Measurements from ENCODE around the gene SPATA18. TPM values are rescaled to one million over a fixed set of nuclear protein-coding genes. Genes with fewer than 3 reads are reported as not detected.
A peak's percentile ranks its signal among the peaks of the same experiment; 100 is the strongest.
"Not testable (repeated sequence)": the region's sequence is repeated elsewhere in the genome, so short reads cannot be mapped to it uniquely, and the experiment has no call there.

Gene SPATA18
- polyA plus RNA-seq, 10 donors: 1.6 to 2.8 (median 2.3) TPM

- peak; percentile 60 to 88 (median 79) for DNase-seq
Observed at GRCh38 chr4:52051615-52052474, 741 bp downstream of the SPATA18 start.

DNA sequence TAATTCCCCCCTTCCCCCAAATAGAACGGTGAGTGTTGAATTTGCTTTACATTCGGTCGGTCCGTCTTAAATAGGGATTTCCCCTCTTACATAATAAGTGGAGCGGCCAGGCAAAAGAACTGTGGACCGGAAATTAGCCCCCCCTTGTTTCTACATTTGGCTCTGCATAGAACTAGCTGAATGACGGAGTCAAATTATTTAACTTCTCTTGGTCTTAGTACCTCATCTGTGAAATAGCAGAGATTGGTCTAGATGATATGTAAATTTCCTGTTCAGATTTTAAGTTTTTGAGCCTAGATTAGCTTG is 1.3 kb downstream of the SPATA18 start:
- no peak for DNase-seq

DNA sequence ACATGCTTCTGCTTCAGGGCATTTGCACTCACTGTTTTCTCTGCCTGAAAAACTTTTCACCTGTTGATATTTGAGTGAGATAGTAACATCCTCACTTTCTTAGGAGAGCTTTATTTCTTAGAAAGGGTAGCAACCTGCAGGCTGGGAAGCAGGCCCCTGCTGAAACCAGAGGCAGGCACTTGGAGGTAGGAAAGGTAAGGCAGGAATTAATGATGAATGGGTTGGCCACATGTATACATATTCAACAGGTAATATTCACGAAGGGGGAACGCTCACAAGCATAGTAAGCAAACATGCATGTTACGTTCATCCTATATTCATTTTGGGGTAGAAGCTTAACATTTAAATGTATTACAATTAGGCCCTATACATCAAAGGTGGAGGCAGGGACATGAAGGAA is 3.1 kb downstream of the SPATA18 start:
- no peak for DNase-seq

GRCh38 chr4:52057196-52057595 is 6.1 kb downstream of the SPATA18 start:
- DNase-seq: no peak

DNA sequence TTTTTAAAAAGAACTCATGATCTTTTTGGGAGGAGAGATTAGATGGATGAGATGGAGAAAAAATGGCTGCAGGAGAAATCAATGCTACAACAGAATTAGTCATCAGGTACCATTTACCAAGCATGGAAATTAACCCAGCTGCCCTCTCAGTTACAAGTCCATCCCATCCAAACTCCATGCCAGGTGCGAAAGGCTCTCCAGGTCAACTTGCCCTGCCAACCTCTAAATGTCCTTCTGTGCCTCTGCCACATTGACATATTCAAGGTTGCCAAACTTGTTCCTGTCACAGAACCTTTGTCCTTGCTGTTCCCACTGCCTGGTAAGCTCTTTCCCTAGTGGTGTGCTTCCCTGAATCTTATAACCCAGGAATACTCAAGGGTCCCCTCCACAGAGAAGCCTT is 7.2 kb downstream of the SPATA18 start:
- DNase-seq: no peak

DNA sequence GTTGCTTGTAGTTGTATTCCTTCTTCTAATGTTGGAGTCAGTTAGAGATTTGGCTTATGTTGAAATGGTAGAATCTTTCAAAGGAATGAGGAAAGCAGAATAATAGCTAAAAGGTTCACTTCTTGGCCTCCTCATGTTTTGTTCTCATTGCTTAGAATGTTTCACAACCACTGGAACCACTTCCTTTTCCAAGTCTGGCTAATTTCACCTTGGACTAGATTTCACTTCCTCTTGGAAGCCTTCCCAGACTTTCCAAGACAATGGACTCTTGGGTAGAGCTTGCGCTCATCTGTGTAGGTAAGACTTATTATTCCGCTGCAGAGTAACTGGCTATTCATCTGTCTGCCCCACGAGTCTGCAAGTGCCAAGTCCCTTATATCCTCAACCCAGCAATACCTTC is 8.3 kb downstream of the SPATA18 start:
- DNase-seq: peak; percentile 41 to 78 (median 62)

DNA sequence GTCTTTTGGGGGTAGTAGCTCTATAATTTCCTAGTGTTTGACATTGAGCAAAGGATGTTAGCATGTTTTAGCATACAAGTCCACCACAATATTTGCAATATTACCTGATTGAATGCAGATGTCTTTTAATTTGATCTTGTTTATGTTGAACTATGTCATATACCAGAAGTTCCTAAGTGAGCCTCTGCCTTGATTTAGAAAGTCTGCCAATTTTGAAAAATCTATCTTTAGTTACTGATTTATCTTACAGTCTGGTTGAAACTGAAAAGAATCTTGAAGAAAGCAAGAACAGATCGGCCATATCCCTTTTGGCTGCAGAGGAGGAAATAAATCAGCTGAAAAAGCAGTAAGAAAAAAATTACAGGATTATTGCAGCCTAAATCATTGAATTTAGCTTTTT is 18.5 kb downstream of the SPATA18 start:
- DNase-seq: peak in 1 of 3 donors; percentile 48

- DNase-seq: no peak
Observed at GRCh38 chr4:52071791-52072546, 20.9 kb downstream of the SPATA18 start.

DNA sequence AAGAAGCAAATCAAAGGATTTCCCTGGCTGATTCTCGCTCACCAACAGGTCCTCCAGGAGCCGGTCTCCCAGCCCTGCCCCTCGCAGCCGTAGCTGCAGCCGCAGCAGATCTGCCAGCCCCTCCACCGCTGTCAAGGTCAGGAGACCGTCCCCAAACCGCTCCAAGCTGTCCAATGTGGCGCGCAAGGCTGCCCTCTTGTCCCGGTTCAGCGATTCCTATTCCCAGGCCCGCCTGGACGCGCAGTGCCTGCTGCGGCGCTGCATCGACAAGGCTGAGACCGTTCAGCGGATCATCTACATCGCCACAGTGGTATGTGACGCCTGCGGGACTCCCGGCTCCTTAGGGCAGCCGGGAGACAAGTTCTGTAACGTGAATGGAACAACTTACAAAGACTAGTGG is 25.6 kb downstream of the SPATA18 start:
- DNase-seq: peak in 1 of 3 donors; percentile 62

GRCh38 chr4:52079659-52080058 is 28.6 kb downstream of the SPATA18 start:
- no peak for DNase-seq

GRCh38 chr4:52081216-52081615 is 30.1 kb downstream of the SPATA18 start:
- DNase-seq: no peak

- DNase-seq: not testable (repeated sequence)
Observed at GRCh38 chr4:52086425-52086824, 35.3 kb downstream of the SPATA18 start.

DNA sequence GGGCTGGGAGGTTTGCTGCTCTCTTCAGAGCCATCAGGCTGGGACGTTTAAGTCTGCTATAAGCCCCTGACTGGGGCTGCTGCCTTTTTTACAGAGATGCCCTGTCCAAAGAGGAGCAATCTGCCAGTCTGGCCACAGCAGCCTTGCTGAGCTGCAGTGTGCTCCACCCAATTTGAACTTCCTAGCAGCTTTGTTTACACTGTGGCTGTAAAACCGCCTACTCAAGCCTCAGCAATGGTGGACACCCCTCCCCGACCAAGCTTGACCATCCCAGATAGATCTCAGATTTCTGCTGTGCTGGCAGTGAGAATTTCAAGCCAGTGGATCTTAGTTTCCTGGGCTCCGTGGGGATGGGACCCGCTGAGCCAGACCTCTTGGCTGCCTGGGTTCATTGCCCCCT is 40.7 kb downstream of the SPATA18 start:
- no peak for DNase-seq

DNA sequence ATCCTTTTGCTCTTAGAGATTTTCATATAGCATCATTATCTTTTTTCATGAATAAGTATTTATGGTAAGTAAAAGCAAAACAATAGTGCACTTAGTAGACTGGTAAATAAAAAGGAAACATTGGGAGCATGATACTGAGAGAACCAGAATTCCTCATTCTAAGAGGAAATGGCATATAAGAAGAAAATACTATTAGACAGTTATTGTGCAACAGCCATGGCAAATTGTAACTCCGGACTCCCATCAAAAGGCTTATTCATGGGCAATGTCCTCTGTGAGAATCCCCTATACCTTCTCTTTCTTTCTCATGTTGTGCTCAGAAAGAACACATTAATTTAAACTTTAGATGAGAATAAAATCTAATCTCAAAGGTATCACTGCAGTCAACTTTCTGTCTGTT is 42.4 kb downstream of the SPATA18 start:
- no peak for DNase-seq

- peak in 2 of 3 donors; percentile 63 to 82 for DNase-seq
Observed at GRCh38 chr4:52094376-52095145, 43.5 kb downstream of the SPATA18 start.

DNA sequence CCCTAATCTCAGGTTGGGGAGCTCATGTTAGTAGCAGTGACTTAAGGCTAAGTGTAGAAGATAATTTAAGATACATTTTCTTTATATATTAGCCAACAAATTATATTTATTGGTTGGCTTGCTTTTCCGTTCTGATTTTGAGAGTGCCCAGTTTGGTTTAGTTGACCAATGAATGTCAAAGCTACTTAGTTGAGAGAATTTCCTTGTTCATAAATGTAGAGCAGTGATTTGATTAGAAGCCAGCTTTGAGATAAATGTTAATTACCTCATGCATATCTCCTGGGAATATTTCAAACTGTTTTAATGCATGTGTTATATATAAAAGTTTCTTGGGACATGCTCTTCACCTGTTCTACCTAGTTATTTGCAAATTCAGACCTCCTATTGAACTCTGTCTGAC is 44.3 kb downstream of the SPATA18 start:
- DNase-seq: no peak

DNA sequence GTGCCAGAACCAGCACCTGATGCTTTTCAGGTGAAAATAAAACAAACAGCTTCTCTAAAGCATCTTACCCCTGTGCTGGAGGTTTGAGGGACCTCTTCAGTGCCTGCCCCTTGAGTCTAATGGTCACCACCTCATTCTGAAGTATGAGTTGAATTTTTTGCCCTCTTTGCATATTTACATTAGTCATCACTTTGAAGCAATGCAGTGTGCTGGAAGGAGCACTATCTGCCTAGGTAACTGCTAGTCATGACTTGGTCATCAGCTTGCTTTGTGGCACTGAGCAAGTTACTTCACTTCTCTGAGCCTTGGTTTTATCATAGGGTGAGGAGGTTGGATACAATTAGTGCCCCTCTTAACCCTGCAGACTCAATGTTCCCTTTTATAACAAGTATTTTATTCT is 44.9 kb downstream of the SPATA18 start:
- DNase-seq: no peak

DNA sequence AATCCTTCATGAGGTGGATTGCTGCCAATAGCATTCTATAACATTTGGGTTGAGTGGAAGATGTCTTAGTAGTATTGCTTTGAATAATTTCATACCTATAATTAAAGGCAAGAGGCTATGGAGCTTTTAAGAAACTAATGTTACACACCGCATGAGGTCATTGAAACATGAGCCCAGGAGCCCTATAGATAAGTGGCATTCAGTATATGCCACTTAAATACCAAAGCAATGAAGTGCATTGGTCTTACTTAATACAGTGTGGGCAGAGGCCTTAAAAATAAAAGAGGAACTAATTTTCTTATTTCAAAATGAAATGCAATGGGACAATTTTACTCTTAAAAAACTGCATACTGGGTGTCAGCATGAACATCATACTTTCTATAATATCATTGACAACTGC is 47.5 kb downstream of the SPATA18 start:
- DNase-seq: no peak

- DNase-seq: no peak
Observed at GRCh38 chr4:52099860-52100461, 48.9 kb downstream of the SPATA18 start.

GRCh38 chr4:52102587-52102986 is 51.5 kb downstream of the SPATA18 start:
- no peak for DNase-seq

DNA sequence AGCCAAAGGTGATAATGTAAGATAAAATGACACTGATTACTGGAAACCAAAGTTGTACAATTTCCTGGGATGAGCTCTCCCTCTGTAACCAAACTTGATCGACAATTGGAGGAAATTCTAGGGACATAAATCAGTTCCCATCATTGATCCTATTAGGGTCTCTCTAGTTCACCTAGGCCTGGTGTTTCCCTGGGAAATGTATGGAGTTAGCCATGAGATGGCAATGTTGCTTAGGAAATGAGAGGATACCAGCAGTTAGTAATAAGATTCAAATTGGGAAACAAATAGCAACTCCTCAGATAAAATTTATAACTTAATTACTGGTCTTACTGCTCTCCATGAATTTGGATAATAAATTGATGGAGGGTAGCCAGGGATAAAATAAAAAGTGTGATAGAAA is 52.2 kb downstream of the SPATA18 start:
- DNase-seq: peak in 1 of 3 donors; percentile 69

- DNase-seq: no peak
Observed at GRCh38 chr4:52105276-52105675, 54.2 kb downstream of the SPATA18 start.
